SK-N-SH treated with all-trans-retinoic acid at 6 μM for 48 hours (cell line): ENCODE results near the gene ARHGAP9.

ENCODE experiments used
- ATAC-seq: fragments of 200-7000 bp; cut with Tn5 transposase; 3 replicates; pipeline ENCODE4 v1.9.1; 2020; ENCODE audit warnings: mild to moderate bottlenecking, moderate library complexity
- ARNTL ChIP-seq: fragments of 450-650 bp; formaldehyde crosslinking; IDR thresholded peaks from 2 replicates; pipeline ENCODE4 v1.5.0; 2020; ENCODE audit warnings: low read depth, mild to moderate bottlenecking, moderate library complexity, borderline replicate concordance
- BACH2 ChIP-seq: fragments of 250-450 bp; sonication (Bioruptor Pico); IDR thresholded peaks from 2 replicates; pipeline ENCODE4 v1.9.0; 2021; ENCODE audit warnings: mild to moderate bottlenecking, borderline replicate concordance
- CSDC2 ChIP-seq: fragments of 250-450 bp; sonication (Bioruptor Pico); IDR thresholded peaks from 2 replicates; pipeline ENCODE4 v1.5.0; 2020; ENCODE audit warnings: mild to moderate bottlenecking, moderate library complexity
- ESRRG ChIP-seq: fragments of 250-450 bp; sonication (Bioruptor Pico); IDR thresholded peaks from 2 replicates; pipeline ENCODE4 v1.6.1; 2021; ENCODE audit warnings: mild to moderate bottlenecking
- GLIS3 ChIP-seq: fragments of 250-450 bp; sonication (Bioruptor Pico); IDR thresholded peaks from 2 replicates; pipeline ENCODE4 v1.5.0; 2020; ENCODE audit warnings: mild to moderate bottlenecking, moderate library complexity
- ISL1 ChIP-seq: fragments of 250-450 bp; sonication (Bioruptor Pico); IDR thresholded peaks from 2 replicates; pipeline ENCODE4 v2.1.2; 2022; ENCODE audit warnings: mild to moderate bottlenecking, moderate library complexity
- OSR1 ChIP-seq: fragments of 250-450 bp; sonication (Bioruptor Pico); IDR thresholded peaks from 2 replicates; pipeline ENCODE4 v1.8.0; 2022; ENCODE audit warnings: moderate library complexity, mild to moderate bottlenecking, inconsistent platforms
- PPARA ChIP-seq: fragments of 250-450 bp; sonication (Bioruptor Pico); IDR thresholded peaks from 2 replicates; pipeline ENCODE4 v1.5.0; 2020; ENCODE audit warnings: mild to moderate bottlenecking, borderline replicate concordance
- RARB ChIP-seq: fragments of 250-450 bp; sonication (Bioruptor Pico); IDR thresholded peaks from 2 replicates; pipeline ENCODE4 v1.8.0; 2021; ENCODE audit warnings: mild to moderate bottlenecking, moderate library complexity
- SNAI2 ChIP-seq: fragments of 250-450 bp; sonication (Bioruptor Pico); IDR thresholded peaks from 2 replicates; pipeline ENCODE4 v1.5.0; 2020; ENCODE audit warnings: mild to moderate bottlenecking, moderate library complexity
- TCF4 ChIP-seq: fragments of 250-450 bp; sonication (Bioruptor Pico); IDR thresholded peaks from 2 replicates; pipeline ENCODE4 v1.8.0; 2021; ENCODE audit warnings: mild to moderate bottlenecking, moderate library complexity, borderline replicate concordance
- TOX ChIP-seq: fragments of 250-450 bp; sonication (Bioruptor Pico); IDR thresholded peaks from 2 replicates; pipeline ENCODE4 v1.8.0; 2021; ENCODE audit warnings: mild to moderate bottlenecking, moderate library complexity, borderline replicate concordance
- ZC3H10 ChIP-seq: fragments of 250-450 bp; sonication (Bioruptor Pico); IDR thresholded peaks from 2 replicates; pipeline ENCODE4 v1.5.1; 2021; ENCODE audit warnings: mild to moderate bottlenecking, moderate library complexity
- ZFP3 ChIP-seq: fragments of 250-450 bp; sonication (Bioruptor Pico); IDR thresholded peaks from 2 replicates; pipeline ENCODE4 v1.5.0; 2020; ENCODE audit warnings: mild to moderate bottlenecking, moderate library complexity
- ZFP30 ChIP-seq: fragments of 450-650 bp; formaldehyde crosslinking; IDR thresholded peaks from 2 replicates; pipeline ENCODE4 v1.5.0; 2022; ENCODE audit warnings: mild to moderate bottlenecking, moderate library complexity
- ZNF70 ChIP-seq: fragments of 450-650 bp; formaldehyde crosslinking; IDR thresholded peaks from 2 replicates; pipeline ENCODE4 v1.5.0; 2020; ENCODE audit warnings: mild to moderate bottlenecking, moderate library complexity
- ZNF8 ChIP-seq: fragments of 450-650 bp; formaldehyde crosslinking; IDR thresholded peaks from 2 replicates; pipeline ENCODE4 v1.5.0; 2020; ENCODE audit warnings: mild to moderate bottlenecking, moderate library complexity
- TF ChIP-seq, protein P1 (sequence below): fragments of 250-450 bp; sonication (Bioruptor Pico); IDR thresholded peaks from 2 replicates; pipeline ENCODE4 v1.5.1; 2021; ENCODE audit warnings: mild to moderate bottlenecking, moderate library complexity
- TF ChIP-seq, protein P2 (sequence below): fragments of 250-450 bp; sonication (Bioruptor Pico); IDR thresholded peaks from 2 replicates; pipeline ENCODE4 v1.5.0; 2020; ENCODE audit warnings: mild to moderate bottlenecking, moderate library complexity
- TF ChIP-seq, protein P3 (sequence below): fragments of 250-450 bp; sonication (Bioruptor Pico); IDR thresholded peaks from 2 replicates; pipeline ENCODE4 v1.8.0; 2021; ENCODE audit warnings: low read depth, mild to moderate bottlenecking, moderate library complexity, borderline replicate concordance
- TF ChIP-seq, protein P4 (sequence below): fragments of 250-450 bp; sonication (Bioruptor Pico); IDR thresholded peaks from 2 replicates; pipeline ENCODE4 v1.8.0; 2020; ENCODE audit warnings: mild to moderate bottlenecking, moderate library complexity, borderline replicate concordance
- TF ChIP-seq, protein P5 (sequence below): fragments of 250-450 bp; sonication (Bioruptor Pico); IDR thresholded peaks from 2 replicates; pipeline ENCODE4 v1.5.1; 2020; ENCODE audit warnings: low read depth, mild to moderate bottlenecking, moderate library complexity

ARHGAP9 gene

DNA sequence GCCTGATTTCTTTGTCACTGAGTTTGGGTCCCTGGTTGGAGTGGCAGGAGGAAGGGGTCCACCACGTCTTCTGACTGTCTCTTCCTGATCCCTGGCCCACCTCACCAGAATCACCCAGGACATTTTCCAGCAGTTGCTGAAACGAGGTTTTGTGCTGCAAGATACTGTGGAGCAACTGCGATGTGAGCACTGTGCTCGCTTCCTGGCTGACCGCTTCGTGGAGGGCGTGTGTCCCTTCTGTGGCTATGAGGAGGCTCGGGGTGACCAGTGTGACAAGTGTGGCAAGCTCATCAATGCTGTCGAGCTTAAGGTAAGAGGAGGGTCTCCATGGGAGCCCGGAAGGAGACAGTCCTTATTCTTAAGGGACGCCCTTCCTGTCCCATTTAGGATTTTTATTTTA, 20.5 kb upstream of the ARHGAP9 start:
- no peak for TF ChIP-seq OSR1
- no peak for TF ChIP-seq SNAI2 (CRISPR knock-in tag)
- TF ChIP-seq ZNF8 = no peak
- no peak for TF ChIP-seq ZNF70
- TF ChIP-seq, protein P1, sequence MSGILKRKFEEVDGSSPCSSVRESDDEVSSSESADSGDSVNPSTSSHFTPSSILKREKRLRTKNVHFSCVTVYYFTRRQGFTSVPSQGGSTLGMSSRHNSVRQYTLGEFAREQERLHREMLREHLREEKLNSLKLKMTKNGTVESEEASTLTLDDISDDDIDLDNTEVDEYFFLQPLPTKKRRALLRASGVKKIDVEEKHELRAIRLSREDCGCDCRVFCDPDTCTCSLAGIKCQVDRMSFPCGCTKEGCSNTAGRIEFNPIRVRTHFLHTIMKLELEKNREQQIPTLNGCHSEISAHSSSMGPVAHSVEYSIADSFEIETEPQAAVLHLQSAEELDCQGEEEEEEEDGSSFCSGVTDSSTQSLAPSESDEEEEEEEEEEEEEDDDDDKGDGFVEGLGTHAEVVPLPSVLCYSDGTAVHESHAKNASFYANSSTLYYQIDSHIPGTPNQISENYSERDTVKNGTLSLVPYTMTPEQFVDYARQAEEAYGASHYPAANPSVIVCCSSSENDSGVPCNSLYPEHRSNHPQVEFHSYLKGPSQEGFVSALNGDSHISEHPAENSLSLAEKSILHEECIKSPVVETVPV = no peak
- no peak for TF ChIP-seq GLIS3
- no peak for TF ChIP-seq ZFP30 (CRISPR knock-in tag)
- TF ChIP-seq TOX (CRISPR knock-in tag) = no peak
- TF ChIP-seq, protein P2, sequence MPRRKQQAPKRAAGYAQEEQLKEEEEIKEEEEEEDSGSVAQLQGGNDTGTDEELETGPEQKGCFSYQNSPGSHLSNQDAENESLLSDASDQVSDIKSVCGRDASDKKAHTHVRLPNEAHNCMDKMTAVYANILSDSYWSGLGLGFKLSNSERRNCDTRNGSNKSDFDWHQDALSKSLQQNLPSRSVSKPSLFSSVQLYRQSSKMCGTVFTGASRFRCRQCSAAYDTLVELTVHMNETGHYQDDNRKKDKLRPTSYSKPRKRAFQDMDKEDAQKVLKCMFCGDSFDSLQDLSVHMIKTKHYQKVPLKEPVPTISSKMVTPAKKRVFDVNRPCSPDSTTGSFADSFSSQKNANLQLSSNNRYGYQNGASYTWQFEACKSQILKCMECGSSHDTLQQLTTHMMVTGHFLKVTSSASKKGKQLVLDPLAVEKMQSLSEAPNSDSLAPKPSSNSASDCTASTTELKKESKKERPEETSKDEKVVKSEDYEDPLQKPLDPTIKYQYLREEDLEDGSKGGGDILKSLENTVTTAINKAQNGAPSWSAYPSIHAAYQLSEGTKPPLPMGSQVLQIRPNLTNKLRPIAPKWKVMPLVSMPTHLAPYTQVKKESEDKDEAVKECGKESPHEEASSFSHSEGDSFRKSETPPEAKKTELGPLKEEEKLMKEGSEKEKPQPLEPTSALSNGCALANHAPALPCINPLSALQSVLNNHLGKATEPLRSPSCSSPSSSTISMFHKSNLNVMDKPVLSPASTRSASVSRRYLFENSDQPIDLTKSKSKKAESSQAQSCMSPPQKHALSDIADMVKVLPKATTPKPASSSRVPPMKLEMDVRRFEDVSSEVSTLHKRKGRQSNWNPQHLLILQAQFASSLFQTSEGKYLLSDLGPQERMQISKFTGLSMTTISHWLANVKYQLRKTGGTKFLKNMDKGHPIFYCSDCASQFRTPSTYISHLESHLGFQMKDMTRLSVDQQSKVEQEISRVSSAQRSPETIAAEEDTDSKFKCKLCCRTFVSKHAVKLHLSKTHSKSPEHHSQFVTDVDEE (CRISPR knock-in tag) = no peak
- TF ChIP-seq, protein P3, sequence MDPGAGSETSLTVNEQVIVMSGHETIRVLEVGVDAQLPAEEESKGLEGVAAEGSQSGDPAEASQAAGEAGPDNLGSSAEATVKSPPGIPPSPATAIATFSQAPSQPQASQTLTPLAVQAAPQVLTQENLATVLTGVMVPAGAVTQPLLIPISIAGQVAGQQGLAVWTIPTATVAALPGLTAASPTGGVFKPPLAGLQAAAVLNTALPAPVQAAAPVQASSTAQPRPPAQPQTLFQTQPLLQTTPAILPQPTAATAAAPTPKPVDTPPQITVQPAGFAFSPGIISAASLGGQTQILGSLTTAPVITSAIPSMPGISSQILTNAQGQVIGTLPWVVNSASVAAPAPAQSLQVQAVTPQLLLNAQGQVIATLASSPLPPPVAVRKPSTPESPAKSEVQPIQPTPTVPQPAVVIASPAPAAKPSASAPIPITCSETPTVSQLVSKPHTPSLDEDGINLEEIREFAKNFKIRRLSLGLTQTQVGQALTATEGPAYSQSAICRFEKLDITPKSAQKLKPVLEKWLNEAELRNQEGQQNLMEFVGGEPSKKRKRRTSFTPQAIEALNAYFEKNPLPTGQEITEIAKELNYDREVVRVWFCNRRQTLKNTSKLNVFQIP (CRISPR knock-in tag) = no peak
- TF ChIP-seq ARNTL (CRISPR knock-in tag) = no peak
- TF ChIP-seq TCF4 (CRISPR knock-in tag) = no peak
- TF ChIP-seq ISL1 = no peak
- no peak for TF ChIP-seq ZFP3 (CRISPR knock-in tag)
- TF ChIP-seq RARB (CRISPR knock-in tag) = no peak
- TF ChIP-seq PPARA = no peak
- TF ChIP-seq, protein P4, sequence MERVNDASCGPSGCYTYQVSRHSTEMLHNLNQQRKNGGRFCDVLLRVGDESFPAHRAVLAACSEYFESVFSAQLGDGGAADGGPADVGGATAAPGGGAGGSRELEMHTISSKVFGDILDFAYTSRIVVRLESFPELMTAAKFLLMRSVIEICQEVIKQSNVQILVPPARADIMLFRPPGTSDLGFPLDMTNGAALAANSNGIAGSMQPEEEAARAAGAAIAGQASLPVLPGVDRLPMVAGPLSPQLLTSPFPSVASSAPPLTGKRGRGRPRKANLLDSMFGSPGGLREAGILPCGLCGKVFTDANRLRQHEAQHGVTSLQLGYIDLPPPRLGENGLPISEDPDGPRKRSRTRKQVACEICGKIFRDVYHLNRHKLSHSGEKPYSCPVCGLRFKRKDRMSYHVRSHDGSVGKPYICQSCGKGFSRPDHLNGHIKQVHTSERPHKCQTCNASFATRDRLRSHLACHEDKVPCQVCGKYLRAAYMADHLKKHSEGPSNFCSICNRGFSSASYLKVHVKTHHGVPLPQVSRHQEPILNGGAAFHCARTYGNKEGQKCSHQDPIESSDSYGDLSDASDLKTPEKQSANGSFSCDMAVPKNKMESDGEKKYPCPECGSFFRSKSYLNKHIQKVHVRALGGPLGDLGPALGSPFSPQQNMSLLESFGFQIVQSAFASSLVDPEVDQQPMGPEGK (CRISPR knock-in tag) = no peak
- TF ChIP-seq, protein P5, sequence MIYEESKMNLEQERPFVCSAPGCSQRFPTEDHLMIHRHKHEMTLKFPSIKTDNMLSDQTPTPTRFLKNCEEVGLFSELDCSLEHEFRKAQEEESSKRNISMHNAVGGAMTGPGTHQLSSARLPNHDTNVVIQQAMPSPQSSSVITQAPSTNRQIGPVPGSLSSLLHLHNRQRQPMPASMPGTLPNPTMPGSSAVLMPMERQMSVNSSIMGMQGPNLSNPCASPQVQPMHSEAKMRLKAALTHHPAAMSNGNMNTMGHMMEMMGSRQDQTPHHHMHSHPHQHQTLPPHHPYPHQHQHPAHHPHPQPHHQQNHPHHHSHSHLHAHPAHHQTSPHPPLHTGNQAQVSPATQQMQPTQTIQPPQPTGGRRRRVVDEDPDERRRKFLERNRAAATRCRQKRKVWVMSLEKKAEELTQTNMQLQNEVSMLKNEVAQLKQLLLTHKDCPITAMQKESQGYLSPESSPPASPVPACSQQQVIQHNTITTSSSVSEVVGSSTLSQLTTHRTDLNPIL (CRISPR knock-in tag) = no peak
- TF ChIP-seq BACH2 (CRISPR knock-in tag) = no peak
- no peak for TF ChIP-seq ZC3H10 (CRISPR knock-in tag)
- ATAC-seq = no peak

DNA sequence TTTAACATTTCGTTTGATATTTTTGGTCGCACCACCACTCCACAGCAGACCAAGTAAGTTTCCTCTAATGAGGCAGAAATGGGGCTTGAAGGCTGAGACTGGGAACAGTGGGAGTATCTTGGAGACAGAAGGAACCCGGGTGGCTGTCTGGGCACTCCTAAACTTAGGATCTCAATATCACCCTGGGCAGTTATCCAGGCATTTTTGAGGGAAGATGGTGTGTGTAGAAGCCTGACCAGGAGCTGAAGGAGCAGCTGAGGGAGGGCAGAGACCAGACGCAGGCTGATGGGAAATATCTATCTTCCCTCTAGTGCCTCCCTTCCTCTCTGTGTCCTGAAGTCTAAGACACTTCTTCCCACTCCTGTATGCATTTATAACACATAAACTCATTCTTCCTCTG, 18.9 kb upstream of the ARHGAP9 start:
- ATAC-seq = no peak
- no peak for TF ChIP-seq RARB (CRISPR knock-in tag)
- TF ChIP-seq BACH2 (CRISPR knock-in tag) = no peak
- TF ChIP-seq ESRRG (CRISPR knock-in tag) = no peak
- TF ChIP-seq ZNF8 = no peak
- TF ChIP-seq, protein P1 = no peak
- TF ChIP-seq ZC3H10 (CRISPR knock-in tag) = no peak
- no peak for TF ChIP-seq ZFP30 (CRISPR knock-in tag)
- TF ChIP-seq, protein P5 (CRISPR knock-in tag) = no peak
- TF ChIP-seq CSDC2 (CRISPR knock-in tag) = no peak
- TF ChIP-seq PPARA = no peak
- TF ChIP-seq SNAI2 (CRISPR knock-in tag) = no peak
- no peak for TF ChIP-seq OSR1
- TF ChIP-seq, protein P2 (CRISPR knock-in tag) = no peak
- TF ChIP-seq GLIS3 = no peak
- TF ChIP-seq, protein P4 (CRISPR knock-in tag) = no peak
